Neural cell (in vitro differentiated cells): ENCODE data around the gene SH3BP4. TPM values are rescaled to one million over a fixed set of nuclear protein-coding genes. Genes with fewer than 3 reads are reported as not detected.

Experiments
- H2AFZ ChIP-seq: fragments of 200-600, 300-800 bp; sonication (generic), shearing (Covaris generic); 2 replicates; pipeline ENCODE4 v1.6.0; 2014; ENCODE audit warnings: low read depth, mild to moderate bottlenecking, antibody characterized with exemption, low read length, moderate library complexity
- H3F3A ChIP-seq: fragments of 200-600 bp; shearing (Covaris generic); 2 replicates; pipeline ENCODE4 v1.6.1; 2016; ENCODE audit warnings: mild to moderate bottlenecking, moderate library complexity, mixed read lengths, antibody characterized with exemption, low read length; ENCODE audit not compliant: insufficient read depth, poor library complexity, severe bottlenecking
- H3K27ac ChIP-seq: fragments of 200-600, 300-800 bp; sonication (generic), shearing (Covaris generic); 2 replicates; pipeline ENCODE4 v1.5.1; 2014; ENCODE audit warnings: mild to moderate bottlenecking, low read length, moderate library complexity
- H3K27me3 ChIP-seq: fragments of 300-800, 200-600 bp; sonication (generic), shearing (Covaris generic); 2 replicates; pipeline ENCODE4 v1.6.0; 2014; ENCODE audit warnings: mild to moderate bottlenecking, low read depth, low read length, moderate library complexity; ENCODE audit not compliant: insufficient read depth
- H3K36me3 ChIP-seq: fragments of 300-800, 200-600 bp; sonication (generic), shearing (Covaris generic); 2 replicates; pipeline ENCODE4 v1.5.1; 2014; ENCODE audit warnings: mild to moderate bottlenecking, antibody characterized with exemption, low read length, moderate library complexity; ENCODE audit not compliant: insufficient read depth
- H3K4me2 ChIP-seq: fragments of 300-800, 200-600 bp; sonication (generic), shearing (Covaris generic); 2 replicates; pipeline ENCODE4 v1.6.0; 2014; ENCODE audit warnings: mild to moderate bottlenecking, low read length
- H3K4me3 ChIP-seq: fragments of 300-800, 200-600 bp; sonication (generic), shearing (Covaris generic); 2 replicates; pipeline ENCODE4 v1.5.1; 2014; ENCODE audit warnings: mild to moderate bottlenecking, low read length, moderate library complexity
- H3K79me2 ChIP-seq: fragments of 200-600 bp; shearing (Covaris generic); replicated peaks from 2 replicates; pipeline ENCODE4 v1.6.0; 2014; ENCODE audit warnings: mild to moderate bottlenecking, low read length, moderate library complexity; ENCODE audit not compliant: insufficient read depth
- H3K9ac ChIP-seq: fragments of 300-800, 200-600 bp; sonication (generic), shearing (Covaris generic); 2 replicates; pipeline ENCODE4 v1.6.1; 2016; ENCODE audit warnings: mild to moderate bottlenecking, low read length, mixed read lengths
- H3K9me2 ChIP-seq: fragments of 200-600 bp; shearing (Covaris generic); 2 replicates; pipeline ENCODE4 v1.6.1; 2016; ENCODE audit warnings: mild to moderate bottlenecking, low read length, mixed read lengths; ENCODE audit not compliant: insufficient read depth
- H3K9me3 ChIP-seq: fragments of 200-600, 300-800 bp; sonication (generic), shearing (Covaris generic); 2 replicates; pipeline ENCODE4 v1.6.1; 2016; ENCODE audit warnings: mild to moderate bottlenecking, mixed run types, low read length, moderate library complexity, mixed read lengths
- H4K20me1 ChIP-seq: fragments of 200-600 bp; shearing (Covaris generic); 2 replicates; pipeline ENCODE4 v1.6.1; 2016; ENCODE audit warnings: mild to moderate bottlenecking, mixed run types; ENCODE audit not compliant: insufficient read depth
- CTCF ChIP-seq: fragments of 450-650 bp; IDR thresholded peaks from 2 replicates; pipeline ENCODE4 v1.5.1; 2014; ENCODE audit warnings: antibody characterized with exemption, mild to moderate bottlenecking, moderate library complexity; ENCODE audit not compliant: poor library complexity, severe bottlenecking
- EP300 ChIP-seq: fragments of 450-650 bp; conservative IDR thresholded peaks from 2 replicates; pipeline ENCODE4 v1.6.1; 2014; ENCODE audit warnings: antibody characterized with exemption, mild to moderate bottlenecking, moderate library complexity; ENCODE audit not compliant: poor library complexity, severe bottlenecking
- EZH2 ChIP-seq: fragments of 200-600, 300-800 bp; shearing (Covaris generic), sonication (generic); IDR thresholded peaks from 2 replicates; pipeline ENCODE4 v1.6.1; 2014; ENCODE audit warnings: antibody characterized with exemption, low read length, borderline replicate concordance, mild to moderate bottlenecking; ENCODE audit not compliant: insufficient read depth, poor library complexity, severe bottlenecking
- MXI1 ChIP-seq: fragments of 450-650 bp; conservative IDR thresholded peaks from 2 replicates; pipeline ENCODE4 v1.6.1; 2014; ENCODE audit warnings: antibody characterized with exemption, mild to moderate bottlenecking; ENCODE audit not compliant: poor library complexity, severe bottlenecking
- POLR2AphosphoS5 ChIP-seq: IDR thresholded peaks from 2 replicates; pipeline ENCODE4 v1.6.1; 2012
- RAD21 ChIP-seq: fragments of 450-650 bp; conservative IDR thresholded peaks from 2 replicates; pipeline ENCODE4 v1.6.1; 2014; ENCODE audit warnings: antibody characterized with exemption, mild to moderate bottlenecking, moderate library complexity
- REST ChIP-seq: IDR thresholded peaks from 2 replicates; pipeline ENCODE4 v1.6.1; 2012; ENCODE audit warnings: borderline replicate concordance
- SMC3 ChIP-seq: fragments of 450-650 bp; conservative IDR thresholded peaks from 2 replicates; pipeline ENCODE4 v1.6.1; 2014; ENCODE audit warnings: antibody characterized with exemption, mild to moderate bottlenecking, moderate library complexity; ENCODE audit not compliant: poor library complexity
- TAF1 ChIP-seq: IDR thresholded peaks from 2 replicates; pipeline ENCODE4 v1.6.1; 2012; ENCODE audit warnings: low read depth
- polyA plus RNA-seq: library from polyadenylated mRNA; depleted of rRNA; stranded (reverse); fragments of >200 nt; gene quantifications from 2 replicates; pipeline ENCODE4 v1.2.3, GENCODE V29; 2014

SH3BP4 gene
- polyA plus RNA-seq, 1 donor from 2014 or later: 3.3 TPM

- Histone ChIP-seq H2AFZ (no peak overlapping the region), H3F3A (no peaks in the 10 kb centered on the region), H3K4me2 (no peak overlapping the region), H3K4me3 (no peak overlapping the region), H3K9ac (no peak overlapping the region), H3K79me2 (no peaks in the 10 kb centered on the region), H3K9me2 (no peaks in the 10 kb centered on the region), H3K27me3 (no peaks in the 10 kb centered on the region), H4K20me1 (no peaks in the 10 kb centered on the region), H3K27ac (no peak overlapping the region), H3K36me3 (no peaks in the 10 kb centered on the region), H3K9me3 (no peaks in the 10 kb centered on the region)
- TF ChIP-seq MXI1: no peak
- TF ChIP-seq REST: no peak
- no peak for TF ChIP-seq RAD21
- TF ChIP-seq SMC3: no peak
Measured at GRCh38 chr2:234911271-234911670, 40.5 kb upstream of the SH3BP4 start.

- Histone ChIP-seq H3K9me3 (no peaks in the 10 kb centered on the region), H3K9me2 (no peaks in the 10 kb centered on the region), H3K4me2 (no peak overlapping the region), H3F3A (no peaks in the 10 kb centered on the region), H3K36me3 (no peaks in the 10 kb centered on the region), H3K9ac (no peak overlapping the region), H3K79me2 (no peaks in the 10 kb centered on the region), H3K27ac (no peak overlapping the region), H2AFZ (no peak overlapping the region), H3K27me3 (no peaks in the 10 kb centered on the region), H4K20me1 (no peaks in the 10 kb centered on the region), H3K4me3 (no peak overlapping the region)
- TF ChIP-seq SMC3 (no peak), REST (no peak), RAD21 (no peak), EZH2 (no peak), TAF1 (no peak), CTCF (no peak), EP300 (no peak), POLR2AphosphoS5 (no peak), MXI1 (no peak)
Measured at GRCh38 chr2:234912437-234912836, 39.4 kb upstream of the SH3BP4 start.
